GM06990 (cell line): ENCODE results near the gene DDX3X.

Experiments used
- DNase-seq: peaks from one replicate; pipeline ENCODE4 v3.0.0-alpha.2; 2011; ENCODE audit not compliant: insufficient read length; ENCODE audit errors: extremely low read depth
- H3K27me3 ChIP-seq: replicated peaks from 2 replicates; pipeline ENCODE4 v1.6.0; 2011; ENCODE audit warnings: low read length; ENCODE audit not compliant: control insufficient read depth, insufficient read depth
- H3K36me3 ChIP-seq: 2 replicates; pipeline ENCODE4 v1.5.1; 2011; ENCODE audit warnings: low read length; ENCODE audit not compliant: control insufficient read depth, insufficient read depth
- H3K4me3 ChIP-seq: replicated peaks from 2 replicates; pipeline ENCODE4 v1.5.1; 2011; ENCODE audit warnings: low read depth, mild to moderate bottlenecking, control low read depth, low read length
- CTCF ChIP-seq: IDR thresholded peaks from 2 replicates; pipeline ENCODE4 v1.5.1; 2011; ENCODE audit warnings: low read length, control low read depth, mild to moderate bottlenecking, inconsistent platforms; ENCODE audit not compliant: insufficient read depth, poor library complexity, severe bottlenecking

Gene DDX3X

GRCh38 chrX:41381685-41382084 is 47.7 kb downstream of the DDX3X start:
- Histone ChIP-seq H3K36me3 (no peaks in the 10 kb centered on the region), H3K4me3 (no peak overlapping the region), H3K27me3 (no peaks in the 10 kb centered on the region; the same call in 1 of the 2 replicates)
- DNase-seq, result no peak
- no peak for TF ChIP-seq CTCF

GRCh38 chrX:41382714-41383645 is 49.0 kb downstream of the DDX3X start:
- no peak for TF ChIP-seq CTCF
- no peaks in the 10 kb centered on the region; the same call in 1 of the 2 replicates for H3K27me3 ChIP-seq
- DNase-seq, result no peak
- H3K4me3 ChIP-seq, result no peak overlapping the region
- no peaks in the 10 kb centered on the region for H3K36me3 ChIP-seq

- Histone ChIP-seq H3K4me3 (no peak overlapping the region), H3K27me3 (no peaks in the 10 kb centered on the region; the same call in 1 of the 2 replicates), H3K36me3 (no peaks in the 10 kb centered on the region)
- no peak for TF ChIP-seq CTCF
- no peak for DNase-seq
Measured at GRCh38 chrX:41384051-41384705, 50.2 kb downstream of the DDX3X start.

DNA sequence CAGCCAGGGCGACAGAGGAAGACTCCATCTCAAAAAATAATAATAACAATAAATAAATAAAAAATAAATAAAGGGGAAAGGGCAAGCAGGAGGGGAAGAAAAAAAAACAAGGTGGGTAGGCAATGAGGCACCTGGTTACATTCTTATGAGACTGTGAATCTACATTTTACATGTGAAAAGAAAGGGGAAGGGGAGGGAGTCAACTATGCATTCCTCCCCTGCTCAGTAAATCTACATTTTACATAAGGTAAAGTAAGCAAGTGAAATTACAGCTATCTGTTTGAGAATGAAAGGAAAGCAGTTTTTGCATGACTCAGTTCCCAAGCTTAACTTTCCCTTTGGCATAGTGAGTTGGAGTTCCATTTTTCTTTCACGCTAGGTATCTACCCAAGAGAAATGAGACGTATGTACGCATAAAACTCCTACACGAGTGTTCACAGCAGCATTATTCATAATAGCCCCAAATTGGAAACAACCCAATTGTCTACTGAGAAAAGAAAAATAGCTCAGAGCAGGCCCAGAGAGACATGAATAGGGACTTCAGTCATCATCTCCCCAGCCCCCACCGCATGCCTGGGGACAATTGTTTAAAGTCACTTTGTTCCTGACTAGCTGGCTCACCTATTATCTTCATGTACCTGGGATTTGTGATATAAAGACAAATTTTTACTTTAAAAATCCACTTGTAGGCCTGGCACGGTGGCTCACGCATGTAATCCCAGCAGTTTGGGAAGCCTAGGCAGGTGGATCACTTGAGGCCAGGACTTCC is 52.4 kb downstream of the DDX3X start:
- H3K4me3 ChIP-seq, result no peak overlapping the region
- H3K27me3 ChIP-seq, result no peaks in the 10 kb centered on the region
- TF ChIP-seq CTCF, result no peak

GRCh38 chrX:41388543-41388942 is 54.6 kb downstream of the DDX3X start:
- Histone ChIP-seq H3K27me3 (no peaks in the 10 kb centered on the region), H3K4me3 (no peak overlapping the region), H3K36me3 (no peaks in the 10 kb centered on the region)
- TF ChIP-seq CTCF, result no peak
- no peak for DNase-seq

More for the DNA sequence above, 52.4 kb downstream of the DDX3X start:
- DNase-seq, result no peak
- H3K36me3 ChIP-seq, result no peaks in the 10 kb centered on the region
